ENCODE measurements around the gene CABCOCO1.

- TF ChIP-seq FOXM1 (IDR thresholded peaks at IDR 0.05; ENCODE audit: low read depth), result no peak
- TF ChIP-seq, protein P1, sequence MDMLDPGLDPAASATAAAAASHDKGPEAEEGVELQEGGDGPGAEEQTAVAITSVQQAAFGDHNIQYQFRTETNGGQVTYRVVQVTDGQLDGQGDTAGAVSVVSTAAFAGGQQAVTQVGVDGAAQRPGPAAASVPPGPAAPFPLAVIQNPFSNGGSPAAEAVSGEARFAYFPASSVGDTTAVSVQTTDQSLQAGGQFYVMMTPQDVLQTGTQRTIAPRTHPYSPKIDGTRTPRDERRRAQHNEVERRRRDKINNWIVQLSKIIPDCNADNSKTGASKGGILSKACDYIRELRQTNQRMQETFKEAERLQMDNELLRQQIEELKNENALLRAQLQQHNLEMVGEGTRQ (IDR thresholded peaks at IDR 0.05; ENCODE audit: borderline replicate concordance, low read depth, low read length), result no peak
- TF ChIP-seq, protein P2, sequence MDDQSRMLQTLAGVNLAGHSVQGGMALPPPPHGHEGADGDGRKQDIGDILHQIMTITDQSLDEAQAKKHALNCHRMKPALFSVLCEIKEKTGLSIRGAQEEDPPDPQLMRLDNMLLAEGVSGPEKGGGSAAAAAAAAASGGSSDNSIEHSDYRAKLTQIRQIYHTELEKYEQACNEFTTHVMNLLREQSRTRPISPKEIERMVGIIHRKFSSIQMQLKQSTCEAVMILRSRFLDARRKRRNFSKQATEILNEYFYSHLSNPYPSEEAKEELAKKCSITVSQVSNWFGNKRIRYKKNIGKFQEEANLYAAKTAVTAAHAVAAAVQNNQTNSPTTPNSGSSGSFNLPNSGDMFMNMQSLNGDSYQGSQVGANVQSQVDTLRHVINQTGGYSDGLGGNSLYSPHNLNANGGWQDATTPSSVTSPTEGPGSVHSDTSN (IDR thresholded peaks at IDR 0.05), result no peak
- no peak for TF ChIP-seq TCF12 (IDR thresholded peaks at IDR 0.05)
- TF ChIP-seq, protein P3, sequence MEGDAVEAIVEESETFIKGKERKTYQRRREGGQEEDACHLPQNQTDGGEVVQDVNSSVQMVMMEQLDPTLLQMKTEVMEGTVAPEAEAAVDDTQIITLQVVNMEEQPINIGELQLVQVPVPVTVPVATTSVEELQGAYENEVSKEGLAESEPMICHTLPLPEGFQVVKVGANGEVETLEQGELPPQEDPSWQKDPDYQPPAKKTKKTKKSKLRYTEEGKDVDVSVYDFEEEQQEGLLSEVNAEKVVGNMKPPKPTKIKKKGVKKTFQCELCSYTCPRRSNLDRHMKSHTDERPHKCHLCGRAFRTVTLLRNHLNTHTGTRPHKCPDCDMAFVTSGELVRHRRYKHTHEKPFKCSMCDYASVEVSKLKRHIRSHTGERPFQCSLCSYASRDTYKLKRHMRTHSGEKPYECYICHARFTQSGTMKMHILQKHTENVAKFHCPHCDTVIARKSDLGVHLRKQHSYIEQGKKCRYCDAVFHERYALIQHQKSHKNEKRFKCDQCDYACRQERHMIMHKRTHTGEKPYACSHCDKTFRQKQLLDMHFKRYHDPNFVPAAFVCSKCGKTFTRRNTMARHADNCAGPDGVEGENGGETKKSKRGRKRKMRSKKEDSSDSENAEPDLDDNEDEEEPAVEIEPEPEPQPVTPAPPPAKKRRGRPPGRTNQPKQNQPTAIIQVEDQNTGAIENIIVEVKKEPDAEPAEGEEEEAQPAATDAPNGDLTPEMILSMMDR (IDR thresholded peaks at IDR 0.05), result no peak
- no peak for TF ChIP-seq MAX (IDR thresholded peaks at IDR 0.05; ENCODE audit: low read depth)
Observed at GRCh38 chr10:61617586-61617985, 45.1 kb upstream of the CABCOCO1 start.
